GM21619 (cell line): ENCODE results near the gene FAM72C.
"Not testable (repeated sequence)": the region's sequence is repeated elsewhere in the genome, so short reads cannot be mapped to it uniquely, and the experiment has no call there.

Experiments
- ATAC-seq: cut with Tn5 transposase; IDR thresholded peaks from one replicate; pipeline ENCODE4 v1.9.1; 2021; ENCODE audit not compliant: unreplicated experiment

The FAM72C gene

GRCh38 chr1:143971924-143972700, at the start of gene FAM72C:
TSS of gene FAM72C (minus strand) at chr1:143971986. CDS start at chr1:143971141, 845 bp downstream.
- peak; percentile 78 for ATAC-seq

DNA sequence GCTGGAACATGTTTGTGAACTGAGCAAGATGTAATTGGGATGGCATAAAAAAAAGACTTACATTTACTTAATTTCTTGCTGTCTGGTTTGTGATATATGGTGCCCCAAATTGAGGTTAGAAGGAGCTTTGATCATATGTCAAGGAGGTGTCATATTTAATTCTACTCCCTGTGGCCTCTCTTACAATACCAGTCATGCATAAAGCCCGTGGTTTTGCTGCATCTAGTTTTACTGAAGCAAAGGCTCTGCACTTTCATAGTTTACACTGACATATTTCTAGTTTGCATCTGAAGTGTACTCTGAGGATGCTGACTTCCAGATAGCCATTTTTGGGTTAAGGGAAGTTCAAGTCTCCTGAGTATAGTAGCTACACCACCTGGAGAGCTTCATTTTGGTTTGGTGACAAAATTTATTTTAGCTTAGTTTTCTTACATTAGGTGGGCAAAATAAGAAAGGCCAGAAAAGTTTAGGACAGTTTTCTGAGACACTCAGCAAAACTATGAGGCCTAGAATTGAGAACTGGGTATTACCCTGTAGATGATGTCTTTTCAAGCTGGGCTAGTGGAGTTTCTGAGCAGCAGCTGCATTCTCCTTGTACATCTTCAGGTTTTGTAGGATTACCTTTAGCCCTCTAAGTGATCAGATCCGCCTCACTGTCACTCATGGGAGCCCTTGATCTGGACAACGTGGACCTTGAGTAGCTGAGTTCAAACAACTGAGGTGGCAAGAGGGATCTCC, 48.4 kb upstream of the FAM72C start:
- peak; percentile 60 for ATAC-seq

GRCh38 chr1:144019101-144019500, 47.3 kb upstream of the FAM72C start:
- ATAC-seq, result not testable (repeated sequence)

- ATAC-seq, result not testable (repeated sequence)
These were observed 43.6 kb upstream of the FAM72C start for GRCh38 chr1:144015180-144015966.

GRCh38 chr1:144014528-144014927, 42.7 kb upstream of the FAM72C start:
- not testable (repeated sequence) for ATAC-seq

GRCh38 chr1:144014121-144014520, 42.3 kb upstream of the FAM72C start:
- not testable (repeated sequence) for ATAC-seq

- ATAC-seq, result peak; percentile 99
These were observed 40.5 kb upstream of the FAM72C start for GRCh38 chr1:144012168-144012733.

GRCh38 chr1:144009410-144009809, 37.6 kb upstream of the FAM72C start:
- peak; percentile 40 for ATAC-seq

DNA sequence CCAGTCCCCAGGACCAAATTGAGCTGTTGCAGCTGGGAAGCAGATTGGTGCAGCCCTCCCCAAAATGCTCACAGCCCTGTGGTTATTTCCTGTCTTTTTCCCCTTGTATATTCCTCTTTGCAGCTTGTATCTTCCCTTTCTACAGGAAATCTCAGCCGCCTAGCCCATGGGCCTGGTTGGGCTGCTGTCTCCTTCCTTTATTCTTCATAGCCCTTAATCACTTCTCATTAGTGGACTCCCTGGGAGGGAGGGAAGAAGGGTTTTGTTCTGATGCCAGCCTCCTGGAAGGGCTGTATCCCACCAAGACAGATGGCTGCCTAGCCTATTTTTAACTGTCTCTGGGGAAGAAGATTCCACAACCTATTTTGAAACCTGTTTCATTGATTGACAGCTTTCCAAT, 32.5 kb upstream of the FAM72C start:
- ATAC-seq, result not testable (repeated sequence)

GRCh38 chr1:144003306-144004029, 31.7 kb upstream of the FAM72C start:
- not testable (repeated sequence) for ATAC-seq

GRCh38 chr1:144002141-144002881, 30.5 kb upstream of the FAM72C start:
- peak; percentile 73 for ATAC-seq

GRCh38 chr1:144001077-144001476, 29.3 kb upstream of the FAM72C start:
- ATAC-seq, result not testable (repeated sequence)

- ATAC-seq, result not testable (repeated sequence)
These were observed 24.2 kb upstream of the FAM72C start for GRCh38 chr1:143996020-143996419.

GRCh38 chr1:143993301-143993907, 21.6 kb upstream of the FAM72C start:
- ATAC-seq, result not testable (repeated sequence)

- ATAC-seq, result not testable (repeated sequence)
These were observed 18.9 kb upstream of the FAM72C start for GRCh38 chr1:143990699-143991098.

GRCh38 chr1:143989719-143990118, 17.9 kb upstream of the FAM72C start:
- ATAC-seq, result not testable (repeated sequence)

- not testable (repeated sequence) for ATAC-seq
These were observed 17.6 kb upstream of the FAM72C start for GRCh38 chr1:143989427-143989712.

DNA sequence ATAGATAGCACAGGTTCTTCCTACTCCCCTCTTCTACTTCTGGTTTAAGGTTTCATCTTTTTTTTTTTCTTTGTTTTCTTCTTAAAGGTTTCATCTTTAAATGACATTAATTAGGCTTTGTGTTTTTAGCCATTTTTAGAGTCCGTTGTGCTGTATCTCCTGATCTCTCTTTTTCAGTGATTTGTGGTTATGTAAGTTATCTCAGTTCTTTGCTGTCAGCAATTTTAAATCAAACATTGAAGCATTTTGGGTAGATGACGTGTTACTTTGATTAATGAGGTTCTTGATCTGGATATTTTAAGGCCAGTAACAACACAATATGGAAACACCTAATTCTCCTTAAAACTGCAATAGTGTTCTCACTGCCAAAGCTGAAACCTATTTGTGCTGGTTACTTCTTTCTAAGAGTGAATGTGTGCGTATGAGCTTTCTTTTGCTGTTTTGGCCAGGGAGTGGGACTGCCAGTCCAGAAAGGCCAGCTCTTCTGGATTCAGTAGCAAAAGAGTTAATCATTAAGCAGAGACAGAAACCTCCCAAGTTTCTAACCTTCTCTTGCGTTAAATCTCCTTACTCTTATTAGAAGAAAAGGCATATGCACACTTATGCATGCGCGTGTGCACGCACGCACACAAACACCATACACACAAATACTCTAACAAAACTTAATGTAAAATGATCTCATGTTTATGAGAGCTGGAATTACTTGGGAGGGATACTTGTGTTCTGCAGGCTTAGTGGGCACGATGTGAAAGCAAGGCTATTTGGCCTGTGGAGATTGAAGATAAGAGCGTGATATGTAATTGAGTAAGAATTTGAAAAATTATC, 17.0 kb upstream of the FAM72C start:
- ATAC-seq, result not testable (repeated sequence)
